ENCODE data around the gene UCN2.

The UCN2 gene

DNA sequence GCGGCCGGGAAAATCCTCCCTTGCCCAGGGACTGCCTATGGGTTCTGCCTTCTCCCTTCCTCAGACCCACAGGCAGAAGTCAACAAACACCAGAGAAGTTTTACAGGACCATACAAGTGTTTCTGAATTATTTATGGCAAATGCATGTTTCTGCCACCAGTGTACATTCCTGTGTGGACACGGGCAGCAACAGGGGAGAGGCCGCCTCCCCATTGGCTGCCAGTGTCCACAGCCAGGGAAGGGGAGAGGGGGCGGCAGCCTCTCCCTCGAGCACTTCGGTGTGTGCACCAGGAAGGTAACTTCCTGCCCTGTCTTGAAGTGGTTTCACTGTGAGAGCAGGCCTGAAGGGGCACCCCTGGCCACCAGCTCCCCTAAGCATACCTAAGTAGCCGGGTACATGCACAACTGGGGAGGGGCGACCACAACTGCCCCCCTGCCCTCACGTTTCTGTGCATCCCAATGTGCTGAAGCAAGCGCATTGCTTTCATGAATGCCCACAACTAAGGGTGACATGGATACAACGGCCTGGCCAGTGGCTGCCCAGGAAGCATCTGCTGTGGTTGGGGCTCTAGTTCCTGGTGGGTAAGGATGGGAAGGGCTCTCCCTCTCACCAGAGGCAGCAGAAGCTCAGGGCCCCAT is 44.8 kb downstream of the UCN2 start:
- H4K20me1 ChIP-seq (ENCODE audit: insufficient read depth, low read length, poor library complexity, severe bottlenecking), result no peaks in the 10 kb centered on the region
- H3K4me3 ChIP-seq (ENCODE audit: low read length, poor library complexity, severe bottlenecking), result peak overlapping the region; percentile 26
- peaks cover 25% of the 10 kb centered on the region; the same call in 1 of the 2 replicates for H3K36me3 ChIP-seq (ENCODE audit: insufficient read depth, low read length)
- peak overlapping the region; percentile 61 for H3K4me2 ChIP-seq (ENCODE audit: low read depth, low read length, poor library complexity, severe bottlenecking)
- peak overlapping the region; percentile 49 for H3K9ac ChIP-seq (ENCODE audit: low read depth, low read length, poor library complexity, severe bottlenecking)
- no peaks in the 10 kb centered on the region for H3K9me2 ChIP-seq (replicated peaks; ENCODE audit: low read depth, low read length)
- TF ChIP-seq, protein P1, sequence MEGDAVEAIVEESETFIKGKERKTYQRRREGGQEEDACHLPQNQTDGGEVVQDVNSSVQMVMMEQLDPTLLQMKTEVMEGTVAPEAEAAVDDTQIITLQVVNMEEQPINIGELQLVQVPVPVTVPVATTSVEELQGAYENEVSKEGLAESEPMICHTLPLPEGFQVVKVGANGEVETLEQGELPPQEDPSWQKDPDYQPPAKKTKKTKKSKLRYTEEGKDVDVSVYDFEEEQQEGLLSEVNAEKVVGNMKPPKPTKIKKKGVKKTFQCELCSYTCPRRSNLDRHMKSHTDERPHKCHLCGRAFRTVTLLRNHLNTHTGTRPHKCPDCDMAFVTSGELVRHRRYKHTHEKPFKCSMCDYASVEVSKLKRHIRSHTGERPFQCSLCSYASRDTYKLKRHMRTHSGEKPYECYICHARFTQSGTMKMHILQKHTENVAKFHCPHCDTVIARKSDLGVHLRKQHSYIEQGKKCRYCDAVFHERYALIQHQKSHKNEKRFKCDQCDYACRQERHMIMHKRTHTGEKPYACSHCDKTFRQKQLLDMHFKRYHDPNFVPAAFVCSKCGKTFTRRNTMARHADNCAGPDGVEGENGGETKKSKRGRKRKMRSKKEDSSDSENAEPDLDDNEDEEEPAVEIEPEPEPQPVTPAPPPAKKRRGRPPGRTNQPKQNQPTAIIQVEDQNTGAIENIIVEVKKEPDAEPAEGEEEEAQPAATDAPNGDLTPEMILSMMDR (conservative IDR thresholded peaks at IDR 0.05; ENCODE audit: low read length), result no peak
- no peak for TF ChIP-seq EZH2phosphoT487 (IDR thresholded peaks at IDR 0.05; ENCODE audit: borderline replicate concordance)
- H2AFZ ChIP-seq (ENCODE audit: low read length), result no peak overlapping the region
- H3F3A ChIP-seq (ENCODE audit: low read depth), result no peaks in the 10 kb centered on the region; the same call in 1 of the 2 replicates
- no peaks in the 10 kb centered on the region for H3K9me3 ChIP-seq (ENCODE audit: insufficient read depth, low read depth, low read length)
- peaks cover 35% of the 10 kb centered on the region for H3K4me1 ChIP-seq (ENCODE audit: insufficient read depth, low read length, poor library complexity, severe bottlenecking)
- no peaks in the 10 kb centered on the region for H3K27me3 ChIP-seq (ENCODE audit: insufficient read depth, low read length, poor library complexity, severe bottlenecking)
- H3K79me2 ChIP-seq (ENCODE audit: insufficient read depth, low read length), result no peaks in the 10 kb centered on the region

DNA sequence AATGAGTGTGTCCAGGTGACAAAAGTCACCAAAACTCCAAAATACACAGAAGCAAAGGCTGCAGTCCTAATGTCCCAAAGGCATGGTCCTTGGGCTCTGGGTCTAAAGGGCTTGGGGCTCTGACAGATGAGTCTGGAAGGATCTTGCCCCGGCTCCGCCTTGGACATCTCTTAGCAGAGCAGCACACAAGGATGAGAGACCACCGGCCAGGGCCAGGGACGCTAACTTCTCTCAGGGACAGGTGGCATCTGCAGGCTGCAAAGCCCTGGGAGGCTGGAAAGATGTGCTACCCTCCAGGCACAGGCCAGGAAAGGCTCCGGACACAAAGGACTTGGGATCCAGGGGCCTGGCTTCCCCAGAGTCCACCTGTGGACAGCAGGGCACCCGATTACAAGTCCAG is 45.5 kb downstream of the UCN2 start:
- Histone ChIP-seq H4K20me1 (ENCODE audit: insufficient read depth, low read length, poor library complexity, severe bottlenecking) (no peaks in the 10 kb centered on the region), H3K36me3 (ENCODE audit: insufficient read depth, low read length) (peaks cover 19% of the 10 kb centered on the region; the same call in 1 of the 2 replicates), H3K27me3 (ENCODE audit: insufficient read depth, low read length, poor library complexity, severe bottlenecking) (no peaks in the 10 kb centered on the region), H3K79me2 (ENCODE audit: insufficient read depth, low read length) (no peaks in the 10 kb centered on the region), H3K4me1 (ENCODE audit: insufficient read depth, low read length, poor library complexity, severe bottlenecking) (peaks cover 35% of the 10 kb centered on the region), H3K4me2 (ENCODE audit: low read depth, low read length, poor library complexity, severe bottlenecking) (peak overlapping the region; percentile 61), H2AFZ (ENCODE audit: low read length) (no peak overlapping the region), H3K4me3 (ENCODE audit: low read length, poor library complexity, severe bottlenecking) (no peak overlapping the region), H3K9me3 (ENCODE audit: insufficient read depth, low read depth, low read length) (no peaks in the 10 kb centered on the region), H3F3A (ENCODE audit: low read depth) (no peaks in the 10 kb centered on the region; the same call in 1 of the 2 replicates), H3K9me2 (replicated peaks; ENCODE audit: low read depth, low read length) (no peaks in the 10 kb centered on the region), H3K9ac (ENCODE audit: low read depth, low read length, poor library complexity, severe bottlenecking) (peak overlapping the region; percentile 49)
- TF ChIP-seq, protein P1 (conservative IDR thresholded peaks at IDR 0.05; ENCODE audit: low read length), result no peak
- no peak for TF ChIP-seq EZH2phosphoT487 (IDR thresholded peaks at IDR 0.05; ENCODE audit: borderline replicate concordance)

DNA sequence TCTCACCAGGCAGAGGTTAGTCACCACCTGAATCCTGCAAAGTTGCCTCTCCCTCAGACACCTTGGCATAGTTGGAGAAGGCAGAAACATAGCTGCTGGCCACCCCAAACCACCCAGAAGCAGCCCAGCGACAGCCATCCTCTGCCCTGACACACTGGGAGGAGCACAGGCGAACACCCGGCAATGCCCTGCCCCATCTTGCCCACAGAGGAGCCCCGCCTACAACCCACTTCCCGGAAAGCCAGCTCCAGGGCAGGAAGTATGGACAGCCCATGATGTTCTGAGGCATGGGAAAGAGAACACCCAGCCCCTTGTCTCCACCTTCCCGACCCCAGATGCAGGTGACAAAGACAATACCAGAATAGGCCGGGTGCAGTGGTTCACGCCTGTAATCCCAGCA is 47.0 kb downstream of the UCN2 start:
- Histone ChIP-seq H3K4me3 (ENCODE audit: low read length, poor library complexity, severe bottlenecking) (no peak overlapping the region), H3K27me3 (ENCODE audit: insufficient read depth, low read length, poor library complexity, severe bottlenecking) (no peaks in the 10 kb centered on the region), H3K9me2 (replicated peaks; ENCODE audit: low read depth, low read length) (no peaks in the 10 kb centered on the region), H3K9me3 (ENCODE audit: insufficient read depth, low read depth, low read length) (no peaks in the 10 kb centered on the region), H3K79me2 (ENCODE audit: insufficient read depth, low read length) (no peaks in the 10 kb centered on the region), H3F3A (ENCODE audit: low read depth) (no peaks in the 10 kb centered on the region; the same call in 1 of the 2 replicates), H2AFZ (ENCODE audit: low read length) (no peak overlapping the region), H3K9ac (ENCODE audit: low read depth, low read length, poor library complexity, severe bottlenecking) (no peak overlapping the region), H3K36me3 (ENCODE audit: insufficient read depth, low read length) (peaks cover 10% of the 10 kb centered on the region; the same call in 1 of the 2 replicates), H3K4me2 (ENCODE audit: low read depth, low read length, poor library complexity, severe bottlenecking) (no peak overlapping the region), H4K20me1 (ENCODE audit: insufficient read depth, low read length, poor library complexity, severe bottlenecking) (no peaks in the 10 kb centered on the region), H3K4me1 (ENCODE audit: insufficient read depth, low read length, poor library complexity, severe bottlenecking) (peaks cover 35% of the 10 kb centered on the region)
- TF ChIP-seq, protein P1 (conservative IDR thresholded peaks at IDR 0.05; ENCODE audit: low read length), result no peak
- no peak for TF ChIP-seq EZH2phosphoT487 (IDR thresholded peaks at IDR 0.05; ENCODE audit: borderline replicate concordance)
